HepG2 (cell line): ENCODE measurements around the gene KRTDAP. TPM values are rescaled to one million over a fixed set of nuclear protein-coding genes. Genes with fewer than 3 reads are reported as not detected.

Experiments
- ATAC-seq: fragments of 200-7000 bp; cut with Tn5 transposase; 3 replicates; pipeline ENCODE4 v1.9.1; 2020; ENCODE audit warnings: mild to moderate bottlenecking, moderate library complexity
- BruUV-seq: library from RNA; stranded (reverse); fragments of 400-500 nt; replicated peaks from 2 replicates; lab custom pipeline; 2021; lab: Mats Ljungman, UMichigan
- CTCF ChIA-PET: fragments of 300-600 bp; formaldehyde crosslinking; extraction: SDS; loops from one replicate; lab custom pipeline; 2021; ENCODE audit warnings: low total read pairs, inconsistent platforms, low intra/inter-chr PET ratio; lab: Yijun Ruan, JAX
- POLR2A ChIA-PET: fragments of 350-600 bp; sonication (Branson Sonifier 250); formaldehyde crosslinking; loops from one replicate; lab custom pipeline; 2020; ENCODE audit warnings: antibody characterized with exemption, inconsistent platforms; lab: Yijun Ruan, JAX
- DNase-seq: peaks from one replicate; pipeline ENCODE4 v3.0.0-alpha.2; 2015; ENCODE audit warnings: low spot score
- FAIRE-seq: peaks from 3 replicates; lab custom pipeline; 2011; peaks lifted over from hg19 to GRCh38; lab: Jason Lieb, UNC
- H2AFZ ChIP-seq: one replicate; pipeline ENCODE4 v1.6.1; 2011; ENCODE audit warnings: low read length, inconsistent platforms
- H3K27ac ChIP-seq: fragments of 300-600 bp; 3 replicates; pipeline ENCODE4 v1.8.0; 2011; ENCODE audit warnings: mixed run types, mild to moderate bottlenecking, mixed read lengths, low read length, inconsistent platforms; ENCODE audit not compliant: insufficient read depth; ENCODE audit errors: extremely low read length
- H3K27me3 ChIP-seq, 2 experiments: fragments of 200-600 bp in 1 of 2; 2 replicates in 1 of 2; 3 replicates in 1 of 2; pipeline versions ENCODE4 v1.6.0 to v1.8.0; 2011; ENCODE audit warnings: low read length in 2 of 2, mild to moderate bottlenecking in 2 of 2, moderate library complexity in 2 of 2, inconsistent platforms in 1 of 2; ENCODE audit not compliant: insufficient read depth in 2 of 2, control insufficient read depth in 1 of 2
- H3K36me3 ChIP-seq, 2 experiments: fragments of 200-600 bp in 1 of 2; replicated peaks in 1 of 2; 2 replicates in 1 of 2; 3 replicates in 1 of 2; pipeline versions ENCODE4 v1.5.1 to v1.8.0; 2011; ENCODE audit warnings: low read length in 2 of 2, inconsistent platforms in 1 of 2; ENCODE audit not compliant: insufficient read depth in 2 of 2, control insufficient read depth in 1 of 2
- H3K4me1 ChIP-seq: 2 replicates; pipeline ENCODE4 v1.5.1; 2012; ENCODE audit warnings: low read length, inconsistent platforms; ENCODE audit not compliant: insufficient read depth
- H3K4me2 ChIP-seq: 2 replicates; pipeline ENCODE4 v1.6.0; 2011; ENCODE audit warnings: low read depth, low read length, inconsistent platforms
- H3K4me3 ChIP-seq, 3 experiments: fragments of 200-600 bp in 1 of 3; sonication (generic), shearing (Covaris generic) in 1 of 3; replicated peaks in 1 of 3; 2 replicates each; pipeline ENCODE4 v1.5.1; 2011 to 2016; ENCODE audit warnings: low read length in 3 of 3, inconsistent platforms in 2 of 3, low read depth in 2 of 3, mild to moderate bottlenecking in 2 of 3, control low read depth in 1 of 3, mixed read lengths in 1 of 3; ENCODE audit not compliant: insufficient read depth in 1 of 3
- H3K79me2 ChIP-seq: one replicate; pipeline ENCODE4 v1.6.1; 2011; ENCODE audit warnings: low read length, inconsistent platforms; ENCODE audit not compliant: insufficient read depth
- H3K9ac ChIP-seq: 2 replicates; pipeline ENCODE4 v1.6.0; 2011; ENCODE audit warnings: mild to moderate bottlenecking, low read depth, low read length, inconsistent platforms; ENCODE audit not compliant: insufficient read depth
- H3K9me3 ChIP-seq: 2 replicates; pipeline ENCODE4 v1.5.1; 2012; ENCODE audit warnings: mild to moderate bottlenecking, low read length
- H4K20me1 ChIP-seq: 2 replicates; pipeline ENCODE4 v1.6.0; 2011; ENCODE audit warnings: inconsistent platforms, mild to moderate bottlenecking, low read length, moderate library complexity; ENCODE audit not compliant: insufficient read depth
- FLYWCH1 ChIP-seq: sonication (generic); formaldehyde crosslinking; IDR thresholded peaks from 2 replicates; pipeline ENCODE4 v1.8.1; 2023; ENCODE audit warnings: mild to moderate bottlenecking, missing genetic modification reagents
- GPN1 ChIP-seq: sonication (generic); formaldehyde crosslinking; IDR thresholded peaks from 2 replicates; pipeline ENCODE4 v1.5.1; 2020; ENCODE audit warnings: missing genetic modification reagents, borderline replicate concordance
- RNF2 ChIP-seq: fragments of 450-650 bp; conservative IDR thresholded peaks from 2 replicates; pipeline ENCODE4 v1.6.1; 2016; ENCODE audit warnings: low read depth
- ZNF24 ChIP-seq: fragments of 450-650 bp; IDR thresholded peaks from 2 replicates; pipeline ENCODE4 v1.6.1; 2017; ENCODE audit warnings: antibody characterized with exemption, mild to moderate bottlenecking
- ZNF34 ChIP-seq: sonication (generic); formaldehyde crosslinking; IDR thresholded peaks from 2 replicates; pipeline ENCODE4 v1.4.0; 2020; ENCODE audit warnings: mild to moderate bottlenecking, missing genetic modification reagents, borderline replicate concordance
- WGBS: methylation state at CpG from one replicate; pipeline ENCODE4 v1.1.6; 2017; ENCODE audit warnings: low lambda C conversion rate; 5-methylcytosine and 5-hydroxymethylcytosine counted together
- in situ Hi-C: cut with HindIII; loops from 2 replicates; pipeline ENCODE4 v1.10.0; 2017; ENCODE audit warnings: low pct_unique_long_range_greater_than_20kb; ENCODE audit not compliant: extremely low pct_ligation_motif_present
- intact Hi-C: fragments of 100-400 bp; cut with micrococcal nuclease; formaldehyde crosslinking; loops from one replicate; pipeline ENCODE4 v1.10.0; 2022; ENCODE audit not compliant: unreplicated experiment
- polyA plus RNA-seq, 8 experiments: library from polyadenylated mRNA; depleted of rRNA in 3 of 8; stranded (reverse) in 7 of 8; unstranded in 1 of 8; fragments of >200 nt; fragmentation: Illumina TruSeq in 4 of 8; extraction: Trizol in 4 of 8; gene quantifications; 2 replicates each; pipeline versions ENCODE4 v1.2.1 to v1.2.3, GENCODE V29; 2011 to 2016; ENCODE audit warnings: low read depth in 4 of 8, missing spikeins in 1 of 8, mixed read lengths in 1 of 8; ENCODE audit not compliant: insufficient read depth in 1 of 8
- total RNA-seq, 5 experiments: library from RNA; depleted of rRNA; stranded (reverse); fragments of >200 nt; fragmentation: Illumina TruSeq; extraction: Trizol; gene quantifications; 2 replicates each; pipeline ENCODE4 v1.2.3, GENCODE V29; 2016; ENCODE audit warnings: low read depth in 1 of 5
- TF ChIP-seq, protein P1 (sequence below): sonication (generic); formaldehyde crosslinking; IDR thresholded peaks from 2 replicates; pipeline ENCODE4 v1.4.0; 2020; ENCODE audit warnings: missing genetic modification reagents

KRTDAP gene
- total and polyA plus RNA-seq, 2 of the 13 experiments (the other 11 are each of a cell fraction or from before 2014, with no cell fraction given): 0.86 to 1.5 TPM

DNA sequence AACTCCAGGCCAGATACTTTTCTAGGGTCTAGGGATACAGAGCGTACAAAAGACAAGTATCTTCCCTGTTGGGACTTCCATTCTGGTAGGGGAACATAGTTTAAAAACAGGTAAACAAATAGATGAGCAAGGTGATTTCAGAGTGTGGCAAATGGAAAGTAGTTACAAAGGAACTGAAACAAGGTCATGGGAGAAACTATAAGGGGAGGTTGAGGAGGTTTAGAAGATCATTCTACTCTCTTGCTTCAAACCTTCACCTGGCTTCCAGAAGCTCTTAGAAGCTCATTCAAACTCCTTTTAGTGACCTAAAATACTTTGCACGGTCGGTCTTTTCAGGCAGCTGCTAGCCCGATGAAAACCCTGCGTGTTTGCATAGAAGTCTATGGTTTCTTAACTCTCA is 33.1 kb downstream of the KRTDAP start:
- intact Hi-C loops: loop anchor here (5.0 kb wide), 1 partner anchor 190 kb away; the partner anchor contains the start of gene USF2
- H3K9ac ChIP-seq: no peak overlapping the region
- H4K20me1 ChIP-seq: no peaks in the 10 kb centered on the region
- no peaks in the 10 kb centered on the region for H3K79me2 ChIP-seq
- TF ChIP-seq RNF2 (no peak), FLYWCH1 (CRISPR knock-in tag) (no peak), ZNF34 (CRISPR knock-in tag) (no peak), GPN1 (CRISPR knock-in tag) (no peak), ZNF24 (no peak)
- TF ChIP-seq, protein P1, sequence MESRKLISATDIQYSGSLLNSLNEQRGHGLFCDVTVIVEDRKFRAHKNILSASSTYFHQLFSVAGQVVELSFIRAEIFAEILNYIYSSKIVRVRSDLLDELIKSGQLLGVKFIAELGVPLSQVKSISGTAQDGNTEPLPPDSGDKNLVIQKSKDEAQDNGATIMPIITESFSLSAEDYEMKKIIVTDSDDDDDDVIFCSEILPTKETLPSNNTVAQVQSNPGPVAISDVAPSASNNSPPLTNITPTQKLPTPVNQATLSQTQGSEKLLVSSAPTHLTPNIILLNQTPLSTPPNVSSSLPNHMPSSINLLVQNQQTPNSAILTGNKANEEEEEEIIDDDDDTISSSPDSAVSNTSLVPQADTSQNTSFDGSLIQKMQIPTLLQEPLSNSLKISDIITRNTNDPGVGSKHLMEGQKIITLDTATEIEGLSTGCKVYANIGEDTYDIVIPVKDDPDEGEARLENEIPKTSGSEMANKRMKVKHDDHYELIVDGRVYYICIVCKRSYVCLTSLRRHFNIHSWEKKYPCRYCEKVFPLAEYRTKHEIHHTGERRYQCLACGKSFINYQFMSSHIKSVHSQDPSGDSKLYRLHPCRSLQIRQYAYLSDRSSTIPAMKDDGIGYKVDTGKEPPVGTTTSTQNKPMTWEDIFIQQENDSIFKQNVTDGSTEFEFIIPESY (CRISPR knock-in tag): no peak
- TF ChIP-seq, all 625 proteins: peak for 0
- H3K4me1 ChIP-seq: peaks cover 70% of the 10 kb centered on the region
- DNase-seq (no peak), FAIRE-seq (no peak), ATAC-seq (no peak)
- no peak overlapping the region for H3K4me3 ChIP-seq
- H3K4me2 ChIP-seq: peak overlapping the region; percentile 76; the same call in 1 of the 2 replicates
- no peaks in the 10 kb centered on the region for H3K9me3 ChIP-seq
- no peaks in the 10 kb centered on the region for H3K36me3 ChIP-seq
- in situ Hi-C loops: no loop called here
- no peak overlapping the region for H3K27ac ChIP-seq
- H2AFZ ChIP-seq: no peak overlapping the region
- no TSS peak for BruUV-seq
- H3K27me3 ChIP-seq: no peaks in the 10 kb centered on the region; a peak in 1 of 5 replicates
- POLR2A ChIA-PET: no interaction called here
- 62% methylated on average over 5 of the region's 5 CpGs for WGBS
- CTCF ChIA-PET: no interaction called here
